ENCODE data around the gene SLC35B1. TPM values are rescaled to one million over a fixed set of nuclear protein-coding genes. Genes with fewer than 3 reads are reported as not detected.

Gene SLC35B1
- polyA plus RNA-seq, 1 donor (not counting 4 experiments of a cell fraction or from before 2014, with no cell fraction given) = 71.6 TPM

- FAIRE-seq (no peak), DNase-seq (ENCODE audit: low read depth, low spot score) (no peak)
- Histone ChIP-seq H3K4me2 (ENCODE audit: control insufficient read depth, extremely low read depth, insufficient read depth, low read depth, low read length) (no peak overlapping the region), H3K9me3 (ENCODE audit: control insufficient read depth, low read depth, low read length) (no peaks in the 10 kb centered on the region), H3K36me3 (ENCODE audit: control insufficient read depth in 2 of 2, extremely low read depth in 1 of 2, insufficient read depth in 2 of 2, low read length in 2 of 2) (peaks cover 39 to 41% of the 10 kb centered on the region in 2 experiments), H3K4me3 (ENCODE audit: control insufficient read depth in 2 of 3, extremely low read depth in 1 of 3, insufficient read depth in 2 of 3, low read depth in 1 of 3, low read length in 3 of 3) (no peak overlapping the region), H2AFZ (ENCODE audit: control insufficient read depth, low read length) (no peak overlapping the region), H3K9me1 (ENCODE audit: control insufficient read depth, extremely low read depth, insufficient read depth, low read length) (no peaks in the 10 kb centered on the region), H3K79me2 (ENCODE audit: control insufficient read depth, insufficient read depth, low read length) (peaks cover 21% of the 10 kb centered on the region), H3K27ac (ENCODE audit: control insufficient read depth, insufficient read depth, low read length) (no peak overlapping the region), H3K27me3 (ENCODE audit: control insufficient read depth, extremely low read depth, insufficient read depth, low read length) (no peaks in the 10 kb centered on the region), H3K4me1 (ENCODE audit: control insufficient read depth, extremely low read depth, insufficient read depth, low read length) (peaks cover 12% of the 10 kb centered on the region), H4K20me1 (ENCODE audit: control insufficient read depth, extremely low read depth, insufficient read depth, low read length) (no peaks in the 10 kb centered on the region), H3K9ac (ENCODE audit: control insufficient read depth, extremely low read depth, insufficient read depth, low read length) (no peak overlapping the region)
- dilution Hi-C loops (cut with MboI; ENCODE audit: extremely low pct_ligation_motif_present, low sequenced_read_pairs) = no loop called here
- no peak for TF ChIP-seq EZH2 (IDR thresholded peaks at IDR 0.05; ENCODE audit: low read length)
- TF ChIP-seq, protein P1, sequence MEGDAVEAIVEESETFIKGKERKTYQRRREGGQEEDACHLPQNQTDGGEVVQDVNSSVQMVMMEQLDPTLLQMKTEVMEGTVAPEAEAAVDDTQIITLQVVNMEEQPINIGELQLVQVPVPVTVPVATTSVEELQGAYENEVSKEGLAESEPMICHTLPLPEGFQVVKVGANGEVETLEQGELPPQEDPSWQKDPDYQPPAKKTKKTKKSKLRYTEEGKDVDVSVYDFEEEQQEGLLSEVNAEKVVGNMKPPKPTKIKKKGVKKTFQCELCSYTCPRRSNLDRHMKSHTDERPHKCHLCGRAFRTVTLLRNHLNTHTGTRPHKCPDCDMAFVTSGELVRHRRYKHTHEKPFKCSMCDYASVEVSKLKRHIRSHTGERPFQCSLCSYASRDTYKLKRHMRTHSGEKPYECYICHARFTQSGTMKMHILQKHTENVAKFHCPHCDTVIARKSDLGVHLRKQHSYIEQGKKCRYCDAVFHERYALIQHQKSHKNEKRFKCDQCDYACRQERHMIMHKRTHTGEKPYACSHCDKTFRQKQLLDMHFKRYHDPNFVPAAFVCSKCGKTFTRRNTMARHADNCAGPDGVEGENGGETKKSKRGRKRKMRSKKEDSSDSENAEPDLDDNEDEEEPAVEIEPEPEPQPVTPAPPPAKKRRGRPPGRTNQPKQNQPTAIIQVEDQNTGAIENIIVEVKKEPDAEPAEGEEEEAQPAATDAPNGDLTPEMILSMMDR (optimal IDR thresholded peaks at IDR 0.05 in 1 of 3, IDR thresholded peaks at IDR 0.05 in 1 of 3, conservative IDR thresholded peaks at IDR 0.05 in 1 of 3; ENCODE audit: extremely low read depth in 1 of 3, insufficient read depth in 2 of 3, low read length in 3 of 3) = peak; percentile 63 to 77 (median 64)
These were observed 4.0 kb downstream of the SLC35B1 start for GRCh38 chr17:49703557-49704277.

DNA sequence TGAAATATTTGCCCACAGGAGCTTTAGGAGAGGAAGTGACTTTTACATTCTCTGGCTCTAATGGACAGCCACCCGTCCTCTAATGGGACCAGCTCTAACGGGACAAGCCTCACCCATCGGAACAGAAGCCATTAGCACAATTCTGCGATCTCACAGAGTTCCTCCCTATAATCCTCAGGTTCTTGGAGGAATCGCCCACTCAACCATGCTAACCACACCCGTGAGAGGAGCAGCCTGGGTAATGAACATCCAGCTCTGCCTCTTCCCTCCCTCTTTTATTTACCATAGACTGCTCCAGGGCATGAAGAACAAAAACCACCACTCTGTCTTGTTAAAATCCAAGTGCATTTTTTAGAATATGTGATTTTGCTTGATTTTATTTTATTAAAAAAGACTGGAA is 6.8 kb downstream of the SLC35B1 start:
- Histone ChIP-seq H4K20me1 (ENCODE audit: control insufficient read depth, extremely low read depth, insufficient read depth, low read length) (no peaks in the 10 kb centered on the region), H3K9me1 (ENCODE audit: control insufficient read depth, extremely low read depth, insufficient read depth, low read length) (no peaks in the 10 kb centered on the region), H3K36me3 (ENCODE audit: control insufficient read depth in 2 of 2, extremely low read depth in 1 of 2, insufficient read depth in 2 of 2, low read length in 2 of 2) (peaks cover 37 to 41% of the 10 kb centered on the region in 2 experiments), H2AFZ (ENCODE audit: control insufficient read depth, low read length) (no peak overlapping the region), H3K27ac (ENCODE audit: control insufficient read depth, insufficient read depth, low read length) (no peak overlapping the region), H3K4me3 (ENCODE audit: control insufficient read depth in 2 of 3, extremely low read depth in 1 of 3, insufficient read depth in 2 of 3, low read depth in 1 of 3, low read length in 3 of 3) (no peak overlapping the region), H3K27me3 (ENCODE audit: control insufficient read depth, extremely low read depth, insufficient read depth, low read length) (no peaks in the 10 kb centered on the region), H3K9ac (ENCODE audit: control insufficient read depth, extremely low read depth, insufficient read depth, low read length) (no peak overlapping the region), H3K9me3 (ENCODE audit: control insufficient read depth, low read depth, low read length) (no peaks in the 10 kb centered on the region), H3K4me2 (ENCODE audit: control insufficient read depth, extremely low read depth, insufficient read depth, low read depth, low read length) (no peak overlapping the region), H3K79me2 (ENCODE audit: control insufficient read depth, insufficient read depth, low read length) (peaks cover 4% of the 10 kb centered on the region), H3K4me1 (ENCODE audit: control insufficient read depth, extremely low read depth, insufficient read depth, low read length) (no peaks in the 10 kb centered on the region)
- DNase-seq (ENCODE audit: low read depth, low spot score) (no peak), FAIRE-seq (no peak)
- TF ChIP-seq EZH2 (IDR thresholded peaks at IDR 0.05; ENCODE audit: low read length) = no peak
- TF ChIP-seq, protein P1 (optimal IDR thresholded peaks at IDR 0.05 in 1 of 3, IDR thresholded peaks at IDR 0.05 in 1 of 3, conservative IDR thresholded peaks at IDR 0.05 in 1 of 3; ENCODE audit: extremely low read depth in 1 of 3, insufficient read depth in 2 of 3, low read length in 3 of 3) = no peak
- dilution Hi-C loops (cut with MboI; ENCODE audit: extremely low pct_ligation_motif_present, low sequenced_read_pairs) = no loop called here

Data from keratinocyte (primary cell).